Chondrocyte (in vitro differentiated cells): ENCODE data around the gene SLITRK2. TPM values are rescaled to one million over a fixed set of nuclear protein-coding genes. Genes with fewer than 3 reads are reported as not detected.

ENCODE experiments used
- DNase-seq: peaks from one replicate; pipeline ENCODE4 v3.0.0; 2021; ENCODE audit warnings: mixed read lengths, low spot score
- H3K27ac Mint-ChIP-seq: one replicate; pipeline ENCODE4 v1.8.0; 2021; ENCODE audit warnings: mild to moderate bottlenecking, moderate library complexity, mixed read lengths; ENCODE audit not compliant: unreplicated experiment
- H3K27me3 Mint-ChIP-seq: 2 replicates; pipeline ENCODE4 v1.8.0; 2021; ENCODE audit warnings: low read depth, mixed read lengths
- H3K36me3 Mint-ChIP-seq: 2 replicates; pipeline ENCODE4 v1.8.0; 2021; ENCODE audit warnings: low read depth, mixed read lengths
- H3K4me1 Mint-ChIP-seq: 2 replicates; pipeline ENCODE4 v1.8.0; 2021; ENCODE audit warnings: low read depth, mild to moderate bottlenecking, mixed read lengths
- H3K4me3 Mint-ChIP-seq: one replicate; pipeline ENCODE4 v1.8.0; 2021; ENCODE audit warnings: mild to moderate bottlenecking, moderate library complexity, mixed read lengths; ENCODE audit not compliant: unreplicated experiment
- H3K9me3 Mint-ChIP-seq: 2 replicates; pipeline ENCODE4 v1.8.0; 2021; ENCODE audit warnings: low read depth, mixed read lengths
- total RNA-seq: library from RNA; stranded (reverse); gene quantifications from 3 replicates; pipeline ENCODE4 v1.2.1, GENCODE V29; 2021
- TF ChIP-seq, protein P1 (sequence below): fragments of 200-600 bp; sonication (generic); IDR thresholded peaks from 2 replicates; pipeline ENCODE4 v1.5.0; 2021; ENCODE audit warnings: antibody characterized with exemption, mild to moderate bottlenecking, moderate library complexity

Gene SLITRK2
- total RNA-seq, 1 donor from 2014 or later, result not detected

DNA sequence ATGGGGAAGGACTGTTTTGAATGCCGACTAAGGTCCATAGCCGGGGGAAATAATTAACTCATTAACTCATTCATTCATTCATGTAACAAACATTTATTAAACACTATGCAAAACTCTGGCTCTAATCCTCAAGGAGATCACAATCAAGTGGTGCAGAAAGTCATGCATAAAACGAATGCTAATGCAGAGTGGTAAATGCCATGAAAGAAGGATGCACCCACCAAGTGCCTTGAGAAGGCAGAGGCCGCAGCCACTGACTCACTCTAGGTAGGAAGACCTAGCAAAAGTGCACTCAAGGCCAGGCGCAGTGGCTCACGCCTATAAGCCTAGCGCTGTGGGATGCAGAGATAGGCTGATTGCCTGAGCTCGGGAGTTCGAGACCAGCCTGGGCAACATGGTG is 22.9 kb downstream of the SLITRK2 start:
- no peaks in the 10 kb centered on the region for H3K4me1 Mint-ChIP-seq
- TF ChIP-seq, protein P1, sequence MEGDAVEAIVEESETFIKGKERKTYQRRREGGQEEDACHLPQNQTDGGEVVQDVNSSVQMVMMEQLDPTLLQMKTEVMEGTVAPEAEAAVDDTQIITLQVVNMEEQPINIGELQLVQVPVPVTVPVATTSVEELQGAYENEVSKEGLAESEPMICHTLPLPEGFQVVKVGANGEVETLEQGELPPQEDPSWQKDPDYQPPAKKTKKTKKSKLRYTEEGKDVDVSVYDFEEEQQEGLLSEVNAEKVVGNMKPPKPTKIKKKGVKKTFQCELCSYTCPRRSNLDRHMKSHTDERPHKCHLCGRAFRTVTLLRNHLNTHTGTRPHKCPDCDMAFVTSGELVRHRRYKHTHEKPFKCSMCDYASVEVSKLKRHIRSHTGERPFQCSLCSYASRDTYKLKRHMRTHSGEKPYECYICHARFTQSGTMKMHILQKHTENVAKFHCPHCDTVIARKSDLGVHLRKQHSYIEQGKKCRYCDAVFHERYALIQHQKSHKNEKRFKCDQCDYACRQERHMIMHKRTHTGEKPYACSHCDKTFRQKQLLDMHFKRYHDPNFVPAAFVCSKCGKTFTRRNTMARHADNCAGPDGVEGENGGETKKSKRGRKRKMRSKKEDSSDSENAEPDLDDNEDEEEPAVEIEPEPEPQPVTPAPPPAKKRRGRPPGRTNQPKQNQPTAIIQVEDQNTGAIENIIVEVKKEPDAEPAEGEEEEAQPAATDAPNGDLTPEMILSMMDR, result no peak
- no peak overlapping the region for H3K4me3 Mint-ChIP-seq
- no peak overlapping the region for H3K27ac Mint-ChIP-seq
- no peaks in the 10 kb centered on the region for H3K27me3 Mint-ChIP-seq
- no peak for DNase-seq
- H3K36me3 Mint-ChIP-seq, result no peaks in the 10 kb centered on the region
- peaks cover 14% of the 10 kb centered on the region for H3K9me3 Mint-ChIP-seq

DNA sequence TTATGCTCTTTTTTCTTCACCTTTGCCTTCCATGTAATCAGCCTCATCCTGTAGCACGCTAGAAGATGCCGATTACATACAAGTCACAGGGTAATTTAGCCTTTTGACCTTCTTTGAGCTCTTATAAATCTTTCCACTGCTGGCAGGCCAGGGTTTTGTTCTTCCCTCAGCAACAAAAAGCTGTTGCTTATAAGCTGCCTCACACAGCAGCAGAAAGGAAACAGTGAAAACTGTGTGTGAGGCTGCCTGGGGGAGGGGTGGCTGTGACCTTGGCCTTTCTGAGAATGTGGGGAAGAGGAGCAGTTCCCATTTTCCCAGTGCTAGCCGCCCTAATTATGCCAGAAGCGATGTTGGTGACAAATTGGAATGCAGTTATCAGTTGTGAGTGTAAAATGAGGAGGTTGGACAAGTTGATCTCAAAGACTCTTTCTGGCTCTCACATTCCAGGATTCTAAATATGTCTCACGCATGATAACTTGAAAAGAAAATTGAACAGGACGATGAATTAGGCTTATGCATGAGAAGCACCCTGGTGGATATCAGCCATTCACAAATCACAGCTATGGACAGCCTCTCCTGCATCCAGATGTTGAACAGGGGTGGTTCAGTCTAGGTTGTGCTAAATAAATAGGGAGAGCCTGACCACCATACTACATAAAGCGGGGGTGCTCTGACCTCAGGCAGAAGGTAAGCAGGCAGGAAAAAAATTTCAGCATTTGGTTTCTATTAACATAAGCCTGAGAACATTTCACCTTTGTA is 25.7 kb downstream of the SLITRK2 start:
- H3K4me3 Mint-ChIP-seq, result no peak overlapping the region
- H3K36me3 Mint-ChIP-seq, result no peaks in the 10 kb centered on the region
- TF ChIP-seq, protein P1, result no peak
- no peak for DNase-seq
- H3K4me1 Mint-ChIP-seq, result no peaks in the 10 kb centered on the region
- no peak overlapping the region for H3K27ac Mint-ChIP-seq
- H3K27me3 Mint-ChIP-seq, result no peaks in the 10 kb centered on the region
- peaks cover 23% of the 10 kb centered on the region for H3K9me3 Mint-ChIP-seq

DNA sequence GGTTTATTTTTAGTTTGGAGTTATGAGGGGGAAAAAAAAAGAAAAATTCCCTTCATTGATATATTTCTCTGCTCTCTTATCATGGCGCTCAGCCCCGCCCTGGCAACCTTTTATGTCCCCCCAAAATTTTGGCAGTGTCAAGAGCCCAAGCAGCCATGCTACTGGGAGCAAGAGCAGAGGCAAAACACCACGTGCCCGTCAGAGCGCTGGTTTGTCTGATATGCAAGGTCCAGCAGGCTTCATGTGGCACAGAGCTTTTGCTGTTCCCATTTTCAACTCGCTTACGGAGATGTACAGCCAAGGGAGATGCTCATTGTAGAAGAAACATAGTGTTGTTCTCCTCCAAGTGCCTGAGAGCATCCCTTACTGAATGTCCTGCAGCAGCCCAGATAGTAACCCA is 27.3 kb downstream of the SLITRK2 start:
- no peaks in the 10 kb centered on the region for H3K4me1 Mint-ChIP-seq
- H3K36me3 Mint-ChIP-seq, result no peaks in the 10 kb centered on the region
- no peak overlapping the region for H3K27ac Mint-ChIP-seq
- H3K27me3 Mint-ChIP-seq, result no peaks in the 10 kb centered on the region
- TF ChIP-seq, protein P1, result no peak
- H3K9me3 Mint-ChIP-seq, result peaks cover 28% of the 10 kb centered on the region
- DNase-seq, result no peak
- H3K4me3 Mint-ChIP-seq, result no peak overlapping the region

DNA sequence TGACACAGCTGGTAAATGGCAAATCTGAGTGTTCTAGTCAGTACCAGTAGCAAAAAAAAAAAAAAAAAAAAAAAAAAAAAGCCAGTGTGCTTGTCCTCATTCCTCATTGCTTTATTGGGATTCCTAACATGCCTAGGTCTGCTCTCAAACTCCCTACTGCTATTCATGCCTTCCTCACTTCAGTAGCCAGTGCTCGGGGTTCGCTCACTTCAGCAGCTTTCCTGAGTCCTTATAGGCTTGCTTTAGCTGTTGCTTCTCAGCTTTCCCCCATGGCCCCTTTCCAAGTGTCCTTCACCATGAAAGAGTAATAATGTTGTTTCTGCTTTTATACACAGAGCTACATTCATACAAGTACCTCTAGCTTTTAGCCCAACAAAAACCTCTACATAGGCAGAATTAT is 30.8 kb downstream of the SLITRK2 start:
- Mint-ChIP-seq H3K36me3 (no peaks in the 10 kb centered on the region), H3K9me3 (peaks cover 30% of the 10 kb centered on the region)

GRCh38 chrX:145848857-145849256 is 31.2 kb downstream of the SLITRK2 start:
- Mint-ChIP-seq H3K9me3 (peaks cover 30% of the 10 kb centered on the region), H3K4me1 (no peaks in the 10 kb centered on the region), H3K27ac (no peak overlapping the region), H3K36me3 (no peaks in the 10 kb centered on the region), H3K27me3 (no peaks in the 10 kb centered on the region), H3K4me3 (no peak overlapping the region)
- DNase-seq, result no peak
- TF ChIP-seq, protein P1, result no peak

More for the DNA sequence above, 30.8 kb downstream of the SLITRK2 start:
- DNase-seq, result no peak
- H3K4me3 Mint-ChIP-seq, result no peak overlapping the region
- no peak overlapping the region for H3K27ac Mint-ChIP-seq
- no peaks in the 10 kb centered on the region for H3K27me3 Mint-ChIP-seq
- TF ChIP-seq, protein P1, result no peak
- no peaks in the 10 kb centered on the region for H3K4me1 Mint-ChIP-seq
